Endothelial cell of umbilical vein (primary cell): Measurements from ENCODE around the gene HOXC5. TPM values are rescaled to one million over a fixed set of nuclear protein-coding genes. Genes with fewer than 3 reads are reported as not detected.

Source experiments
- BruUV-seq: library from RNA; stranded (reverse); fragments of 400-500 nt; replicated peaks from 2 replicates; lab custom pipeline; 2021; lab: Mats Ljungman, UMichigan
- CTCF ChIA-PET: fragments of 300-600, 350-600 bp; sonication (Branson Sonifier 250); formaldehyde crosslinking; loops from one replicate; lab custom pipeline; 2021; ENCODE audit warnings: antibody characterized with exemption, inconsistent platforms; lab: Charles Lee
- POLR2A ChIA-PET: fragments of 300-600, 350-600 bp; sonication (Branson Sonifier 250); formaldehyde crosslinking; loops from one replicate; lab custom pipeline; 2021; ENCODE audit warnings: antibody characterized with exemption, inconsistent platforms; lab: Charles Lee
- DNase-seq: peaks from one replicate; pipeline ENCODE4 v3.0.0-alpha.2; 2011; ENCODE audit warnings: low read depth, low spot score
- FAIRE-seq: peaks from 2 replicates; lab custom pipeline; 2011; peaks lifted over from hg19 to GRCh38; lab: Jason Lieb, UNC
- H2AFZ ChIP-seq: 2 replicates; pipeline ENCODE4 v1.6.0; 2012; ENCODE audit warnings: low read depth, low read length, control low read depth, inconsistent platforms
- H3K27ac ChIP-seq: 2 replicates; pipeline ENCODE4 v1.5.1; 2011; ENCODE audit warnings: low read depth, mild to moderate bottlenecking, control low read depth, low read length, moderate library complexity; ENCODE audit not compliant: insufficient read depth
- H3K27me3 ChIP-seq, 2 experiments: 2 replicates each; pipeline versions ENCODE4 v1.6.0 to v1.6.1; 2011; ENCODE audit warnings: low read length in 2 of 2, mixed read lengths in 1 of 2; ENCODE audit not compliant: control insufficient read depth in 2 of 2, insufficient read depth in 2 of 2
- H3K36me3 ChIP-seq, 2 experiments: 2 replicates in 1 of 2; 3 replicates in 1 of 2; pipeline ENCODE4 v1.5.1; 2011; ENCODE audit warnings: low read length in 2 of 2, mild to moderate bottlenecking in 1 of 2, moderate library complexity in 1 of 2; ENCODE audit not compliant: control insufficient read depth in 2 of 2, insufficient read depth in 2 of 2; ENCODE audit errors: extremely low read depth in 1 of 2
- H3K4me1 ChIP-seq: 3 replicates; pipeline ENCODE4 v1.5.1; 2011; ENCODE audit warnings: mild to moderate bottlenecking, low read length; ENCODE audit not compliant: control insufficient read depth, insufficient read depth; ENCODE audit errors: extremely low read depth
- H3K4me2 ChIP-seq: 2 replicates; pipeline ENCODE4 v1.6.1; 2011; ENCODE audit warnings: low read length, control low read depth, mixed read lengths; ENCODE audit not compliant: insufficient read depth
- H3K4me3 ChIP-seq, 3 experiments: fragments of 200-600 bp in 1 of 3; sonication (generic), shearing (Covaris generic) in 1 of 3; replicated peaks in 1 of 3; 2 replicates each; pipeline ENCODE4 v1.5.1; 2011 to 2016; ENCODE audit warnings: control low read depth in 3 of 3, low read length in 3 of 3, mild to moderate bottlenecking in 2 of 3, inconsistent platforms in 1 of 3, low read depth in 1 of 3, moderate library complexity in 1 of 3; ENCODE audit not compliant: insufficient read depth in 1 of 3
- H3K79me2 ChIP-seq: 2 replicates; pipeline ENCODE4 v1.6.0; 2012; ENCODE audit warnings: low read length, inconsistent platforms; ENCODE audit not compliant: control insufficient read depth, insufficient read depth
- H3K9ac ChIP-seq: replicated peaks from 2 replicates; pipeline ENCODE3; 2011; ENCODE audit warnings: low read length, control low read depth; ENCODE audit not compliant: insufficient read depth; ENCODE audit errors: extremely low read depth
- H3K9me1 ChIP-seq: replicated peaks from 3 replicates; pipeline ENCODE4 v1.6.0; 2011; ENCODE audit warnings: mild to moderate bottlenecking, low read length; ENCODE audit not compliant: control insufficient read depth, insufficient read depth; ENCODE audit errors: extremely low read depth
- H3K9me3 ChIP-seq: replicated peaks from 2 replicates; pipeline ENCODE4 v1.5.1; 2012; ENCODE audit warnings: low read length, inconsistent platforms; ENCODE audit not compliant: control insufficient read depth, insufficient read depth
- H4K20me1 ChIP-seq: replicated peaks from 2 replicates; pipeline ENCODE3; 2011; ENCODE audit warnings: mild to moderate bottlenecking, low read length; ENCODE audit not compliant: control insufficient read depth, insufficient read depth; ENCODE audit errors: extremely low read depth
- EZH2 ChIP-seq: IDR thresholded peaks from 2 replicates; pipeline ENCODE4 v1.6.1; 2012; ENCODE audit warnings: borderline replicate concordance, low read depth, mild to moderate bottlenecking, moderate library complexity, low read length, inconsistent platforms; ENCODE audit not compliant: severe bottlenecking
- FOS ChIP-seq: IDR thresholded peaks from 2 replicates; pipeline ENCODE4 v1.6.1; 2011; ENCODE audit warnings: mild to moderate bottlenecking, low read length, moderate library complexity, borderline replicate concordance; ENCODE audit not compliant: insufficient read depth
- GATA2 ChIP-seq: IDR thresholded peaks from 2 replicates; pipeline ENCODE4 v1.7.0; 2011; ENCODE audit warnings: low read depth, mild to moderate bottlenecking, moderate library complexity, mixed read lengths, low read length; ENCODE audit not compliant: insufficient read length, insufficient read depth
- JUN ChIP-seq: IDR thresholded peaks from 2 replicates; pipeline ENCODE4 v1.6.1; 2011; ENCODE audit warnings: borderline replicate concordance, low read depth; ENCODE audit not compliant: insufficient read length, insufficient read depth
- MAX ChIP-seq: IDR thresholded peaks from 2 replicates; pipeline ENCODE4 v1.6.1; 2011; ENCODE audit not compliant: insufficient read depth, insufficient read length
- MYC ChIP-seq: IDR thresholded peaks from one replicate; pipeline ENCODE4 v1.6.1; 2011; ENCODE audit warnings: mild to moderate bottlenecking, low read depth, low read length
- POLR2A ChIP-seq: IDR thresholded peaks from 2 replicates; pipeline ENCODE4 v1.6.1; 2012; ENCODE audit warnings: low read depth, mild to moderate bottlenecking, control low read depth, low read length
- POLR2AphosphoS5 ChIP-seq: IDR thresholded peaks from 2 replicates; pipeline ENCODE4 v1.6.1; 2012; ENCODE audit warnings: low read depth, mild to moderate bottlenecking, control low read depth, low read length, moderate library complexity; ENCODE audit not compliant: insufficient read depth
- dilution Hi-C: fragments of 300-500 bp; cut with MboI; formaldehyde crosslinking; loops from one replicate; pipeline ENCODE4 v1.15.0; 2019; ENCODE audit warnings: low sequenced_read_pairs; ENCODE audit not compliant: extremely low pct_ligation_motif_present
- intact Hi-C: fragments of 100-400 bp; cut with micrococcal nuclease; formaldehyde crosslinking; loops from one replicate; pipeline ENCODE4 v1.10.0; 2022
- polyA plus RNA-seq, 4 experiments: library from polyadenylated mRNA; depleted of rRNA in 3 of 4; stranded (reverse) in 3 of 4; unstranded in 1 of 4; fragments of >200 nt; gene quantifications; 2 replicates each; pipeline versions ENCODE4 v1.2.1 to v1.2.3, GENCODE V29; 2011 to 2012; ENCODE audit warnings: missing spikeins in 1 of 4
- total RNA-seq: library from RNA; stranded (reverse); gene quantifications from 2 replicates; pipeline ENCODE4 v1.2.3, GENCODE V29; 2021
- TF ChIP-seq, protein P1 (sequence below), 2 donors: IDR thresholded peaks; 1 replicate in 1 of 2; 2 replicates in 1 of 2; pipeline ENCODE4 v1.5.1; 2011; ENCODE audit warnings: low read length in 2 of 2, mild to moderate bottlenecking in 2 of 2, moderate library complexity in 2 of 2, control low read depth in 1 of 2, inconsistent platforms in 1 of 2, low read depth in 1 of 2; ENCODE audit not compliant: insufficient read depth in 1 of 2; ENCODE audit errors: extremely low read depth in 1 of 2

The HOXC5 gene
- total and polyA plus RNA-seq, 2 donors (not counting 3 experiments of a cell fraction or from before 2014, with no cell fraction given) = not detected

DNA sequence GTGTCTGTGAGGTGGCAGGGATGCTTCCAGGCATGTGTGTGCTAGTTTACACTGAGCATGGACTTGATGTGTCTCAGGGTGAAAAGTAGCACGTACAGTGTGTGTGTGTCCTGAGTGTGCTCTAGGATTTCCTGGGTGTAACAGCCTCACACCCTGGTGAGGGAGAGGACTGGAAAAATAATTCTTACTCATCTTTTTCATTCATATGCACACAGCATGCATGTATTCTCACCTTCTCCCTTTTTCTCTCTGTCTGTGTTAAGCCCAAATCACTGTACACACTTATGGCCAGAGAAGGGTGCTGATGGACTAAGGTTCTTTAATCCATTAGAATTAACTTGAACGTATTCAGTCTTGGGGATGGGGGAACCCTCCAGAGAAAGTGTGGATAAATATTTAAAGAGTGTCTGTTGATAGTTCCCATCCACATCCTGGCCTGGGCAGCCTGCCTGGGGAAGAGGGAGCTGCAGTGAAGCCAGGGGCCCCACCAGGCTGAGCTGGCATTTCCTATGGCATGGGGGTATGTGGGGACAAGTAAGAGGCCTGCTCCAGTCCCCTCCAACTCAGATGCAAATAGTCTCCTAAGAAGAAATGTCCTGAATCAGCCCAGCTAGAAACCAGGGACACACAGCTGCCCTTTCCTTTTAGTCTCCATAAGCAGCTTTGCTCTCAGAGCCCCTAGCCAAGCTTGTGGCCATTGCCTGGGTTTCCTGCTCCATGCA is 25.2 kb upstream of the HOXC5 start:
- peaks cover 76 to 88% of the 10 kb centered on the region in 2 experiments for H3K27me3 ChIP-seq
- H3K4me3 ChIP-seq = no peak overlapping the region
- no peak overlapping the region for H3K4me2 ChIP-seq
- DNase-seq (no peak), FAIRE-seq (no peak)
- no peak overlapping the region for H3K27ac ChIP-seq
- no peaks in the 10 kb centered on the region for H4K20me1 ChIP-seq
- no peak overlapping the region for H2AFZ ChIP-seq
- no peak for TF ChIP-seq JUN
- TF ChIP-seq GATA2 = no peak
- no peak for TF ChIP-seq MAX
- TF ChIP-seq FOS = no peak
- TF ChIP-seq MYC = no peak
- TF ChIP-seq POLR2AphosphoS5 = no peak
- no peak for TF ChIP-seq EZH2
- TF ChIP-seq, protein P1, sequence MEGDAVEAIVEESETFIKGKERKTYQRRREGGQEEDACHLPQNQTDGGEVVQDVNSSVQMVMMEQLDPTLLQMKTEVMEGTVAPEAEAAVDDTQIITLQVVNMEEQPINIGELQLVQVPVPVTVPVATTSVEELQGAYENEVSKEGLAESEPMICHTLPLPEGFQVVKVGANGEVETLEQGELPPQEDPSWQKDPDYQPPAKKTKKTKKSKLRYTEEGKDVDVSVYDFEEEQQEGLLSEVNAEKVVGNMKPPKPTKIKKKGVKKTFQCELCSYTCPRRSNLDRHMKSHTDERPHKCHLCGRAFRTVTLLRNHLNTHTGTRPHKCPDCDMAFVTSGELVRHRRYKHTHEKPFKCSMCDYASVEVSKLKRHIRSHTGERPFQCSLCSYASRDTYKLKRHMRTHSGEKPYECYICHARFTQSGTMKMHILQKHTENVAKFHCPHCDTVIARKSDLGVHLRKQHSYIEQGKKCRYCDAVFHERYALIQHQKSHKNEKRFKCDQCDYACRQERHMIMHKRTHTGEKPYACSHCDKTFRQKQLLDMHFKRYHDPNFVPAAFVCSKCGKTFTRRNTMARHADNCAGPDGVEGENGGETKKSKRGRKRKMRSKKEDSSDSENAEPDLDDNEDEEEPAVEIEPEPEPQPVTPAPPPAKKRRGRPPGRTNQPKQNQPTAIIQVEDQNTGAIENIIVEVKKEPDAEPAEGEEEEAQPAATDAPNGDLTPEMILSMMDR (IDR thresholded peaks at IDR 0.05; ENCODE audit: extremely low read depth in 1 of 2, insufficient read depth in 1 of 2, low read depth in 1 of 2, low read length in 2 of 2) = no peak
- TF ChIP-seq POLR2A = no peak
- intact Hi-C loops (loop anchor here (10.0 kb wide), 1 partner anchor 357 kb away; the partner anchor contains the start of gene GPR84), dilution Hi-C loops (no loop called here)
- H3K9ac ChIP-seq = no peak overlapping the region
- H3K9me3 ChIP-seq = no peaks in the 10 kb centered on the region
- H3K36me3 ChIP-seq = no peaks in the 10 kb centered on the region
- no TSS peak for BruUV-seq
- ChIA-PET POLR2A (no interaction called here), CTCF (interaction anchor here (0.9 to 17.0 kb wide), 9 partner anchors 8 to 251 kb away, joined by 3 to 616 read pairs (median 4); partner anchors contain the start of genes HOXC5, HOXC9 and SMUG1)
- no peaks in the 10 kb centered on the region for H3K4me1 ChIP-seq
- H3K79me2 ChIP-seq = no peaks in the 10 kb centered on the region
- H3K9me1 ChIP-seq = no peaks in the 10 kb centered on the region
